Calu3 (cell line): ENCODE results near the gene CNDP2. TPM values are rescaled to one million over a fixed set of nuclear protein-coding genes. Genes with fewer than 3 reads are reported as not detected.

Experiments used
- BruUV-seq: library from RNA; stranded (reverse); fragments of 400-500 nt; replicated peaks from 2 replicates; lab custom pipeline; 2021; lab: Mats Ljungman, UMichigan
- CTCF ChIA-PET: fragments of 300-600 bp; sonication (Branson Sonifier 250); formaldehyde crosslinking; loops from one replicate; lab custom pipeline; 2022; ENCODE audit warnings: antibody characterized with exemption; lab: Charles Lee
- DNase-seq: peaks from one replicate; pipeline ENCODE4 v3.0.0; 2022
- H3K27ac Mint-ChIP-seq: one replicate; pipeline ENCODE4 v1.8.0; 2022; ENCODE audit warnings: mixed read lengths; ENCODE audit not compliant: unreplicated experiment
- H3K27me3 Mint-ChIP-seq: one replicate; pipeline ENCODE4 v1.8.0; 2022; ENCODE audit warnings: mixed read lengths; ENCODE audit not compliant: unreplicated experiment
- H3K36me3 Mint-ChIP-seq: one replicate; pipeline ENCODE4 v1.8.0; 2022; ENCODE audit warnings: mild to moderate bottlenecking, moderate library complexity, mixed read lengths; ENCODE audit not compliant: insufficient read depth, unreplicated experiment
- H3K4me1 Mint-ChIP-seq: one replicate; pipeline ENCODE4 v1.8.0; 2022; ENCODE audit warnings: mild to moderate bottlenecking, low read depth, mixed read lengths; ENCODE audit not compliant: unreplicated experiment
- H3K4me3 Mint-ChIP-seq: one replicate; pipeline ENCODE4 v1.8.0; 2022; ENCODE audit warnings: mild to moderate bottlenecking, low read depth, moderate library complexity, mixed read lengths; ENCODE audit not compliant: unreplicated experiment
- H3K9me3 Mint-ChIP-seq: one replicate; pipeline ENCODE4 v1.8.0; 2022; ENCODE audit warnings: low read depth, mixed read lengths; ENCODE audit not compliant: unreplicated experiment
- CTCF ChIP-seq: fragments of 200-600 bp; IDR thresholded peaks from one replicate; pipeline ENCODE4 v1.8.0; 2022; ENCODE audit warnings: antibody characterized with exemption; ENCODE audit not compliant: unreplicated experiment
- intact Hi-C: fragments of 100-400 bp; cut with micrococcal nuclease; formaldehyde crosslinking; loops from one replicate; pipeline ENCODE4 v1.10.0; 2022; ENCODE audit not compliant: unreplicated experiment
- total RNA-seq: library from RNA; stranded (reverse); gene quantifications from 2 replicates; pipeline ENCODE4 v1.2.3, GENCODE V29; 2022

CNDP2 gene
- total RNA-seq, 1 experiment from 2014 or later: 279 TPM

- Mint-ChIP-seq H3K36me3 (no peaks in the 10 kb centered on the region), H3K27me3 (no peaks in the 10 kb centered on the region), H3K4me1 (no peaks in the 10 kb centered on the region), H3K27ac (no peak overlapping the region), H3K9me3 (no peaks in the 10 kb centered on the region), H3K4me3 (no peak overlapping the region)
- BruUV-seq: no TSS peak
- no peak for DNase-seq
- CTCF ChIA-PET: no interaction called here
- TF ChIP-seq CTCF: no peak
- intact Hi-C loops: no loop called here
These were observed 17.8 kb upstream of the CNDP2 start for GRCh38 chr18:74478316-74478715.

GRCh38 chr18:74478880-74479279 is 17.3 kb upstream of the CNDP2 start:
- CTCF ChIA-PET: no interaction called here
- no TSS peak for BruUV-seq
- Mint-ChIP-seq H3K4me3 (no peak overlapping the region), H3K27ac (no peak overlapping the region), H3K27me3 (no peaks in the 10 kb centered on the region), H3K4me1 (no peaks in the 10 kb centered on the region), H3K9me3 (no peaks in the 10 kb centered on the region), H3K36me3 (no peaks in the 10 kb centered on the region)
- no peak for TF ChIP-seq CTCF
- intact Hi-C loops: no loop called here
- no peak for DNase-seq

DNA sequence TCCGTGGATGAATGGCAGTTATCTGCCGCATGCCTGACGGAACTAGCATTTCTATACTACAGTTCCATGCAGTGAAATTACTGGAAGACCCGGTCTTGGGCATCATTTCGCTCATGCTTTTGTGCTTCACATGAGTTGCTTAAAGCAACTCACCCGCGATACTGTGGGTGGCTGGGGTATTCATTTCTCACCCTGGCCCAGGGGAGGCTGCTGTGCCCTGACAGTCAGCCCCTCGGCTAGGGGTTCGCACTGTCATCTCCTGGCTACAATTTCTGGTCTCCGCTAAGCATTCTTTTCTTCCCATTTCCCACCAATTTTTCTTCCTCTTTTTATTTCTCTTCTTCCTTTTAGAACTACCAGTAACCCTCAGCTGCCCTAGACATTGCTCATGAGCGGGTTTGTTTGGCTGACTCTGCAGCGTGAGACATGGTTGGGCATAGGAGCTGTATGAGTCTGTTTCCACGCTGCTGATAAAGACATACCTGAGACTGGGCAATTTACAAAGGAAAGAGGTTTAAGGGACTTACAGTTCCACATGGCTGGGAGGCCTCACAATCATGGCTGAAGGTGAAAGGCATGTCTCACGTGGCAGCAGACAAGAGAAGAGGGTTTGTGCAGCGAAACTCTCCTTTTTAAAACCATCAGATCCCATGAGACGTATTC is 16.5 kb upstream of the CNDP2 start:
- CTCF ChIA-PET: no interaction called here
- H3K27ac Mint-ChIP-seq: no peak overlapping the region
- DNase-seq: no peak
- no peaks in the 10 kb centered on the region for H3K27me3 Mint-ChIP-seq
- no peaks in the 10 kb centered on the region for H3K36me3 Mint-ChIP-seq
- intact Hi-C loops: no loop called here
- no peaks in the 10 kb centered on the region for H3K9me3 Mint-ChIP-seq
- BruUV-seq: no TSS peak
- no peak for TF ChIP-seq CTCF
- no peak overlapping the region for H3K4me3 Mint-ChIP-seq
- no peaks in the 10 kb centered on the region for H3K4me1 Mint-ChIP-seq

- Mint-ChIP-seq H3K36me3 (no peaks in the 10 kb centered on the region), H3K4me3 (no peak overlapping the region), H3K9me3 (no peaks in the 10 kb centered on the region), H3K4me1 (no peaks in the 10 kb centered on the region), H3K27ac (no peak overlapping the region), H3K27me3 (no peaks in the 10 kb centered on the region)
- no peak for DNase-seq
- intact Hi-C loops: no loop called here
- CTCF ChIA-PET: no interaction called here
- no TSS peak for BruUV-seq
- TF ChIP-seq CTCF: no peak
These were observed 16.0 kb upstream of the CNDP2 start for GRCh38 chr18:74480149-74480651.
